ENCODE measurements around the gene SET.

DNA sequence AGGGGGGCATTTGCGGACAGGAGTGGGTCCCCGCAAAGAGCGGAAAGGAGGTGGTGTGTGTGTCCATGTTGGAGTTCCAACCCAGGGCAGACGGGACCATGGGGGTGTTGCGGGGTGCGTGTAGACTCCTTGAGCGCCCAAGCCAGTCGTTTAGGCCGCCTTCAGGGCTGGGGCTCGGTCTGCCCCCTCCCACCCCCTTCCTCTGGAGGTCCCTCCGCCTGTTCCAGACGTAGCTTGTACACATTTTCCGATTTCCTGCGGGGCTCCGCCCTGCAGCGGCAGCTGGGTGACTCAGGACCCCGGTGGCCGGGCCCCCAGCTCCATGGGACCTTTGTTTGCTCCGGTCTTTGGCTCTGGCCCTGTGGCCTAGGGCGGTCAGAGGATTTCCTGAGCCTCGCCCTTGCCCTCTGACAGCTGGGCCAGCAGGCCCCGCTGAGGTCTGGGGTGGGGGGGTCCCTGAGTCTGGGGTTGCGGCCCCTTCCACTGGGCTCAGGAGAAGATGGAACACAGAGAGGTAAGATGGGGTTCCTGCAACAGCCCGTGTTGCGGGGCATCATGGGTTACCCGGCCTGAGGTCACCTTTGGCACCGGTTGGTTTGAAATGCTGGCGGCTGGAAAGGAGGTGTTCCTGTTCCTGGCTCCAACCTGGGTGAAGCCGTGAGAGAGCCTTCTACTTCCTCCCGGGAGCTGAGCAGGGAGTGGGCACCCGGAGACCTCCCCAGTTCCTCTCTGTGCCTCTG, 14.8 kb downstream of the SET start:
- TF ChIP-seq, protein P1, sequence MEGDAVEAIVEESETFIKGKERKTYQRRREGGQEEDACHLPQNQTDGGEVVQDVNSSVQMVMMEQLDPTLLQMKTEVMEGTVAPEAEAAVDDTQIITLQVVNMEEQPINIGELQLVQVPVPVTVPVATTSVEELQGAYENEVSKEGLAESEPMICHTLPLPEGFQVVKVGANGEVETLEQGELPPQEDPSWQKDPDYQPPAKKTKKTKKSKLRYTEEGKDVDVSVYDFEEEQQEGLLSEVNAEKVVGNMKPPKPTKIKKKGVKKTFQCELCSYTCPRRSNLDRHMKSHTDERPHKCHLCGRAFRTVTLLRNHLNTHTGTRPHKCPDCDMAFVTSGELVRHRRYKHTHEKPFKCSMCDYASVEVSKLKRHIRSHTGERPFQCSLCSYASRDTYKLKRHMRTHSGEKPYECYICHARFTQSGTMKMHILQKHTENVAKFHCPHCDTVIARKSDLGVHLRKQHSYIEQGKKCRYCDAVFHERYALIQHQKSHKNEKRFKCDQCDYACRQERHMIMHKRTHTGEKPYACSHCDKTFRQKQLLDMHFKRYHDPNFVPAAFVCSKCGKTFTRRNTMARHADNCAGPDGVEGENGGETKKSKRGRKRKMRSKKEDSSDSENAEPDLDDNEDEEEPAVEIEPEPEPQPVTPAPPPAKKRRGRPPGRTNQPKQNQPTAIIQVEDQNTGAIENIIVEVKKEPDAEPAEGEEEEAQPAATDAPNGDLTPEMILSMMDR (conservative IDR thresholded peaks at IDR 0.05; ENCODE audit: low read depth in 2 of 2), result no peak
- no peak for TF ChIP-seq POLR2AphosphoS5 (IDR thresholded peaks at IDR 0.05; ENCODE audit: low read depth)

All from GM23338 (cell line).